ENCODE results near the gene FAM185A.
"Not testable (repeated sequence)": the region's sequence is repeated elsewhere in the genome, so short reads cannot be mapped to it uniquely, and the experiment has no call there.

FAM185A gene

DNA sequence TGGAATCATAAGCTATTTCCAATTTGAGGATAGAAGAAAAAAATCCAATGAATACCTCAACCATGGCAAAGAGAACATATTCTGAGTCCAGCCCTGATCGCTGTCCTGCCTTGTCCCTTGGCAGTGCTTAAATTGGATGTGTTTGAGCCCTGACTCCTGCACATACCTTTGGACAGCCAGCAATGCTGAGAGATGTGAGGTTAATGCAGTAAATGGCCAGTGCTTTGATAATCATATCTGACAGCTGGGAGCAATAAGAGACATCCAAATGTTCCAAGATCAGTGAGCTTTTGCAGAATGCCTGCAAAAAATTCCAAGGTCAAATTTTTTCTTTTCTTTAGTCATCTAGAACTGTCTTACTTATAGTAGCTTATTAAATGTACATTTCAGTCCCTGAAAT is 83.9 kb downstream of the FAM185A start:
- TF ChIP-seq, protein P1, sequence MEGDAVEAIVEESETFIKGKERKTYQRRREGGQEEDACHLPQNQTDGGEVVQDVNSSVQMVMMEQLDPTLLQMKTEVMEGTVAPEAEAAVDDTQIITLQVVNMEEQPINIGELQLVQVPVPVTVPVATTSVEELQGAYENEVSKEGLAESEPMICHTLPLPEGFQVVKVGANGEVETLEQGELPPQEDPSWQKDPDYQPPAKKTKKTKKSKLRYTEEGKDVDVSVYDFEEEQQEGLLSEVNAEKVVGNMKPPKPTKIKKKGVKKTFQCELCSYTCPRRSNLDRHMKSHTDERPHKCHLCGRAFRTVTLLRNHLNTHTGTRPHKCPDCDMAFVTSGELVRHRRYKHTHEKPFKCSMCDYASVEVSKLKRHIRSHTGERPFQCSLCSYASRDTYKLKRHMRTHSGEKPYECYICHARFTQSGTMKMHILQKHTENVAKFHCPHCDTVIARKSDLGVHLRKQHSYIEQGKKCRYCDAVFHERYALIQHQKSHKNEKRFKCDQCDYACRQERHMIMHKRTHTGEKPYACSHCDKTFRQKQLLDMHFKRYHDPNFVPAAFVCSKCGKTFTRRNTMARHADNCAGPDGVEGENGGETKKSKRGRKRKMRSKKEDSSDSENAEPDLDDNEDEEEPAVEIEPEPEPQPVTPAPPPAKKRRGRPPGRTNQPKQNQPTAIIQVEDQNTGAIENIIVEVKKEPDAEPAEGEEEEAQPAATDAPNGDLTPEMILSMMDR (IDR thresholded peaks at IDR 0.05; ENCODE audit: low read depth, low read length), result no peak
- DNase-seq (ENCODE audit: low read depth in 2 of 2), result no peak
- no peak overlapping the region for H3K4me3 ChIP-seq (replicated peaks in 1 of 2; ENCODE audit: low read depth in 2 of 2, low read length in 2 of 2)

DNA sequence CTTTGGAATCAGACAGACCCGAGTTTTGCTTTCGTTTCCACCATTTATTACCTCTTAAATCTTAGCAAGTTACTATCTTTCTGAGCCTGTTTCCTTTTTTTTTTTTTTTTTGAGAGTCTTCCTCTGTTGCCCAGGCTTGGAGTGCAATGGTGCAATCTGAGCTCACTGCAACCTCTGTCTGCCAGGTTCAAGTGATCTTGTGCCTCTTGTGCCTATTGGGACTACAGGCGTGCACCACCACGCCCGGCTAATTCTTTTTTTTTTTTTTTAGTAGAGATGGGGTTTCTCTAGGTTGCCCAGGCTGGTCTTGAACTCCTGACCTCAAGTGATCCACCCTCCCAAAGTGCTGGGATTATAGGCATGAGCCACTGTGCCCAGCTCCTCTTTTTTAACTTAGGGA is 84.5 kb downstream of the FAM185A start:
- TF ChIP-seq, protein P1 (IDR thresholded peaks at IDR 0.05; ENCODE audit: low read depth, low read length), result no peak
- no peak for DNase-seq (ENCODE audit: low read depth in 2 of 2)
- no peak overlapping the region for H3K4me3 ChIP-seq (replicated peaks in 1 of 2; ENCODE audit: low read depth in 2 of 2, low read length in 2 of 2)

DNA sequence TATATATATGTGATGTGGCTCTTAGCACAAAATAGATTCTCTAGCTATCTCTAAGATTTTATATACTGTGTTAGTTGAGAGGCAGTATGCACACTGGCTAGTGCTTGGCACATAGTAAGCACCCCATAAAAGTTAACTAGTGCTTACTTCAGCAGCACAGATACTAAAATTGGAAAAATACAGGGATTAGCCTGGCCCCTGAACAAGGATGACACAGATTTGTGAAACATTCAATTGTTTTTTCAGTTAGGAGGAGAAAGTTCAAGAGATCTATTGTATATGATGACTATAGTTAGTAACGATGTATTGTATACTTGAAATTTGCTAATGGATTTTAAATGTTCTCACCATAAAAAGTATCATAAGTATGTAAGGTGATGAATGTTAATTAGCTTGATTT is 85.7 kb downstream of the FAM185A start:
- H3K4me3 ChIP-seq (replicated peaks in 1 of 2; ENCODE audit: low read depth in 2 of 2, low read length in 2 of 2), result no peak overlapping the region
- no peak for DNase-seq (ENCODE audit: low read depth in 2 of 2)
- TF ChIP-seq, protein P1 (IDR thresholded peaks at IDR 0.05; ENCODE audit: low read depth, low read length), result no peak

DNA sequence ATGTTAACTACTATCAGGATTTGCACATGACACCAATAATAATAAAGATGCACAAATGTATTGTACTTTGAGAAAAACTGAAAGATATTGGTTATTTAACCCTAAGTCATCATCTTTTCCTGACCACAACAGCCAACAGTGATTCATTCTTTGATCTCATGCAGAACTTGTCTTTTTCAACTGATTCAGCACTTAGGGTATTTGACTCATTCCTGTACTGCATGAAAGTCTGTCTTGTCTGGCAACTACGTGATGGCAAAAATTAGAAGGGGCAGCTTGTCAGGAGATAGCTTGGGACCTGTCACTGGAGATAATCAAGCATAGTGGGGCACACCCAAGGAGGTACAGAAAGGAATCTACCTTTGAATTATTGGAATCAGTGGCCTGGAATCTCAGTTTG is 86.2 kb downstream of the FAM185A start:
- TF ChIP-seq, protein P1 (IDR thresholded peaks at IDR 0.05; ENCODE audit: low read depth, low read length), result no peak
- no peak overlapping the region for H3K4me3 ChIP-seq (replicated peaks in 1 of 2; ENCODE audit: low read depth in 2 of 2, low read length in 2 of 2)
- DNase-seq (ENCODE audit: low read depth in 2 of 2), result peak; percentile 52 to 92

DNA sequence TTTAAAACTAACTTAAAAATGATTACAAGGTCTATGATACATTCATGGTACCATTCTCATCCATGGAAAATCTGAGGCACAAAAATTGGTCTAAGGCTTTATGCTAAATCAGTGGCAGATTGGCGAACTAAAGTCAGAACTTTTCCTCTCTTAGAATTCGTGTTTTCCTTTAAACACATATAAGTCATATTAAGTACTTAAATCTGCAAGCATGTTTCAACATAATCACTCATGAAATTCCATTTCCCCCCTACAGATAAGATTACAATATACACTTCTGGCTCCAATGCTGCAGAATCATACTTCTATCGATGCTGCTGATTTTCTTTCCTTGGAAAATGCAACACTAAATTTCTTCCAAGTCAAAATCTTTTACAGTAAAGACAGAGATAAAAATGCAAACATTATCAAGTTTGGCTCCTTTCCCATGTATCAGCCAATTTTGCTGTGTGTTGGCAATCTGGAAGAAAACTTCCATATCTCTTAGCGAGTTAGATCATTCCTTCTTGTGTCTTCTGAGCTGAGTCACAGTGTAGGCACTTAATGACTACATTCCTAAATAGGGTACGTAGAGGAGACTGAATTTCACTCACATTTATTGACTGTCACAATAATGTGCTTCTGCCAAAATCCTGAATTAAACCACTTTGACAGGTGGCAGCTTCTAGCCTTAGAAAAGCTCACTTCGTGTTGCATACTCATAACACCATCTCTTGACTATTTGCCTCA is 87.6 kb downstream of the FAM185A start:
- H3K4me3 ChIP-seq (replicated peaks in 1 of 2; ENCODE audit: low read depth in 2 of 2, low read length in 2 of 2), result no peak overlapping the region
- peak; percentile 88 to 90 for DNase-seq (ENCODE audit: low read depth in 2 of 2)
- TF ChIP-seq, protein P1 (IDR thresholded peaks at IDR 0.05; ENCODE audit: low read depth, low read length), result no peak

DNA sequence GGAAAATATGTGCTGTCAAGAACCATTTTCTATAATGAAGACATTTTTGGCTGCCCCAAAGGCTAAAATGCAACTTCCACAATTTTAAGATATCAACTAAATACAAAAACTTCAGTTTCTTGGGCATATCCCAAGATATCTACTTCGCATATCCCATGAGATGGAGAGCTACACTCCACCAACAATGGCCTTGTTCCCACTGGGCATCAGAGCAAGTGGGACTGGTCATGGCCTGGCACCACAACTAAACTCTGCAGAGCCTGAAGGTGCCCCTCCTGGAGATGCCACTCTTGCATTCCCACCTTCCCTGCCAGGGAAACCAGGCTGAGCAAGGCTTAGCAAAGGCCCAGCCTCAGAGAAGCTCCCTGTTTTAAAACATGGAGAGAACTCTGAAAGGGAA is 88.2 kb downstream of the FAM185A start:
- TF ChIP-seq, protein P1 (IDR thresholded peaks at IDR 0.05; ENCODE audit: low read depth, low read length), result no peak
- no peak overlapping the region for H3K4me3 ChIP-seq (replicated peaks in 1 of 2; ENCODE audit: low read depth in 2 of 2, low read length in 2 of 2)
- DNase-seq (ENCODE audit: low read depth in 2 of 2), result no peak

DNA sequence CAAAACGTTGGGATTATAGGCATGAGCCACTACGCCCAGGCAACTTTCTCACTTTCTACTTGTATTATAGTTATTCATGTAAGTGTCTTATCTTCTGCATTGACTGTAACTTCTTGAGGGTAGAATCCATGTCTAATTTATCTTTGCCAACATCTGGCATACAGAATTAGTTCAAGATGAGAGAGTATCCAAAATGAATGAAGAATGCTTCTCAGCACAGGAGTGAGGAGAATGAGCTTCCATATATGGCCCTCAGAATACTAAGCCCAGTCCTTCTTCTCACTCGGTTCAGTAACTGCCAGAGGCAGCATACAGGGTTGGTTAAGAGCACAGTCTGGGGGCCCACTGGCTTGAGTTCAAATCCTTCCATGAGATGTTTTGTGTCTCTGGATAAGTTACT is 89.0 kb downstream of the FAM185A start:
- no peak overlapping the region for H3K4me3 ChIP-seq (replicated peaks in 1 of 2; ENCODE audit: low read depth in 2 of 2, low read length in 2 of 2)
- no peak for DNase-seq (ENCODE audit: low read depth in 2 of 2)
- TF ChIP-seq, protein P1 (IDR thresholded peaks at IDR 0.05; ENCODE audit: low read depth, low read length), result no peak

DNA sequence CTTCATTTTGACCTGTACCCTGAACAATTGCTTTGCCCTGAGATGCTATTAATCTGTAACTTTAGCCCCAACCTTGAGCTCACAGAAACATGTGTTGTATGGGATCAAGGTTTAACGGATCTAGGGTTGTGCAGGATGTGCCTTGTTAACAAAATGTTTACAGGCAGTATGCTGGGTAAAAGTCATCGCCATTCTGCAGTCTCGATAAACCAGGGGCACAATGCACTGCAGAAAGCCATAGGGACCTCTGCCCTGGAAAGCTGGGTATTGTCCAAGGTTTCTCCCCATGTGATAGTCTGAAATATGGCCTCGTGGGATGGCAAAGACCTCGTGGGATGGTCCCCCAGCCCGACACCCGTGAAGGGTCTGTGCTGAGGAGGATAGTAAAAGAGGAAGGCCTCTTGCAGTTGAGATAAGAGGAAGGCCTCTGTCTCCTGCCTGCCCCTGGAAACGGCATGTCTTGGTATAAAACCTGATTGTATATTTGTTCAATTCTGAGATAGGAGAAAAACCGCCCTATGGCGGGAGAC is 89.8 kb downstream of the FAM185A start:
- DNase-seq (ENCODE audit: low read depth in 2 of 2); H3K4me3 ChIP-seq (replicated peaks in 1 of 2; ENCODE audit: low read depth in 2 of 2, low read length in 2 of 2): not testable (repeated sequence)

Data from cardiac fibroblast (primary cell).